KG1 (cell line): ENCODE measurements around the gene MCHR1.
"Not testable (repeated sequence)": the region's sequence is repeated elsewhere in the genome, so short reads cannot be mapped to it uniquely, and the experiment has no call there.

Experiments used
- DNase-seq: peaks from one replicate; lab custom pipeline; 2025; lab: John Stamatoyannopoulos, UW

The MCHR1 gene

DNA sequence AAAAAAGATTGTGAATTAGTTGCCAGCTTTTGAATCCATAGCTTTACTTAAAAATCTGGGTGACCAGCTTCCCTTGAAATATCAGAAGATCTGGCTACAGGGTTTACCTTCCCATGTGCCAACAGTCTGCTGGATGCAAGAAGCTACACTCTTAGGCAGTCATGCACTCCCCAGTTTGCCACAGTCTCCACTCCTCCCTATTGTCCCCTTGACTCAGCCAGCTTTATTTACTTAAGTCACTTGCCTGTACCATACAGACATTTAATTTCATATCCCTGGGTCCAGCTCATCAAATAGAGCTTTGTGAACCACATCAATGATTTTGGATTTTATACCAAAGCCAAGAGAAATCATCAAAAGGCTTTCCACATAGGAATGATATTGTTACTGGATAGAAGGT, 12.2 kb downstream of the MCHR1 start:
- DNase-seq = no peak

DNA sequence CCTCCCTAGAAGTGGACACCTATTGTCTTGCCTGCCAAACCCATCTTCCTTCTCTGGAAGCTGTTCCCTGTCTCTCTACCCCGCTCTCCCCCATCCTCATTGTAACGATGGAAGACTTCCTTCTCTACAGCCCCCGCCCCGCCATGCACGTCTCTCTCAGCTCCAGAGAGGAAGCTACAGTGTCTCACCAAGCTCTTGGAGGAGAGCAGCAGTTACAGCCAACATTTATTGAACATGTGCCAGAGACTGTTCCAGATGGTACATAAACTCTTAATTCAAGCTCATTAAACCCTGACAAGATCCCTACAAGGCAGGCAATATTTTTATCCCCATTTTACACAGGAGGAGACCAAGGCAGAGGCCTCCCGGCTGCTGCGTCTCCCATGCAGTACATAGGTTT, 15.1 kb downstream of the MCHR1 start:
- DNase-seq = no peak

GRCh38 chr22:40701274-40701673, 22.0 kb downstream of the MCHR1 start:
- DNase-seq = no peak

DNA sequence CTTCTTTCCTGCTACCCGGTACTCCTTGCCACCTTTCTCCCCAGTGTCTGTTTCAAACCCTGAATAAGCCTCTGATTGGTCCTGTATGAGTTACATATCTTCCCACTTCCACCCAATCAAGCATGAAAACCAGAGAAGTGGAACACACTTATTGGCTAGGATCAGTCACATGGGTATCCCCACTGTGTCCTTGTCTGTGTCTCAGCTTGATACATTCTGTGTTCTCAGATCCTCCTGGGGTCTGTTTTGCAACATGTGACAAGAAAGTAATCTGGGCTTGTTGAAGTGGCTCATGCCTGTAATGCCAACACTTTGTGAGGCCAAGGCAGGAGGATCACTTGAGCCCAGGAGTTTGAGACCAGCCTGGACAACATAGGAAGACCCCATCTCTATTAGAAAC, 23.9 kb downstream of the MCHR1 start:
- DNase-seq = no peak

GRCh38 chr22:40703736-40704135, 24.5 kb downstream of the MCHR1 start:
- no peak for DNase-seq

DNA sequence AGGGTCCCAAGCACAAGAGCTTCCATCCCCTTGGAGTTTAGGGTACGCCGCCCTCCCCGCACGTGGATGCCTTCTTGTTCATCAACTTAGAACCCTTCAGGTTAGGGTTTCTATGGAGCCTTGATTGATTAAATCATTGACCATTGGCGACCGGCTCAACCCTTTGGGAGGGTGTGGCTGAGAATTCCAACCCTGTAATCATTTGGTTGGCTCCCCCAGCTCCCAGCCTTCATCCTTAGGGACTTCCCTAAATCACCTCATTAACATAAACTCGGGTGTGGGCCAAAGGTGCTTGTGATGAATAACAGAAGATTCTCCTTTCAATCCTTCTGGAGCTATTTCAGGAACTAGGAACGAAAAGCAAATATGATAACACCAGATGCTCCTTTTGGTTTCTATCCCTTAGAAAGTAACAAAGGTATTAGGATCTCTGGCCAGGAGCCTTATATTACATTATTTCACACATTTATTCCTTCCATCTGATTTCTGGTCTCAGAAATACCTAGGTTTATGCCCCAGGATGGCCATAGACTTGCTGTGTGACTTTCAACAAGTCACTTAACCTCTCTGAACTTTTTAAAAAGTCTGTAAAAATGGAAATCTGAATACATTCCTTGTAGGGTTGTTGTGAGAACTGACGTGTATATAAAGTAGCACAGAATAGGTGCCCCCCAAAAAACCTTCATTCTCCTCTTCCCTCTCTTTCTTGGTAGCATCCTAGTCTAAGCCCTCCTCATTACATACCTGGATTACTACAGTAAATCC, 26.8 kb downstream of the MCHR1 start:
- no peak for DNase-seq

DNA sequence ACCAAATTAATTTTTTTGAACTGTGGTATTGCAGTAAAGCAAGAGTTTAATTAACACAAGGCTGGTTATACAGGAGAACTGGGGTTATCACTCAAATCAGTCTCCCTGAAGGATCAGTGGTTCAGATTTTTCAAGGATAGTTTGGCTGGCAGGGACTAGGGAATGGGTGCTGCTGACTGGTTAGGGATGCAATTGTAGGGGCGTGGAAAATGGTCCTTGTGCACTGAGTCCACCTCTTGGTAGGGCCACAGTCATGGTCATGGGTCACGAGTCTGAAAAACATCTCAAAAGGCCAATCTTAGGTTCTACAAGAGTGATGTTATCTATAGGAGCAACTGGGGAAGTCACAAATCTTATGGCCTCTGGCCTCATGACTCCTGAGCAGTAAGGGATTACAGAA, 27.9 kb downstream of the MCHR1 start:
- DNase-seq = no peak

DNA sequence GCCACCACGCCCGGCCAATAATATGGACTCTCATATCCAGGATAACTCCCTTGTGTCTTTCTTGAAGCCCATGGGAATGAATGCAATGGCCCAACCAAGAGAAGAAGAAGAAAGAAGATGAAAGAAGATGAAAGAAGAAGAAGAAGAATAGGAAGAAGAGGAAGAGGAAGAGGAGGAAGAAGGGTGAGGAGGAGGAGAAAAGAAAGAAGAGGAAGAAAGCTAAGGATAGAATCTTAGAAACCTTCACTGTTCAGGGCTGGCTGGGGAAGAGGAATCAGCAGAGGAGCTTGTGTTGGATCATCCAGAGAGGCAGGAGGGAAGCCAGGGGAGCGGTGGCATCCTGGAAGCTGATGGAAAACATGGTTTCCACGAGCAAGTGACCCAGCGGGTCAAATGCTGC, 28.9 kb downstream of the MCHR1 start:
- DNase-seq = no peak

DNA sequence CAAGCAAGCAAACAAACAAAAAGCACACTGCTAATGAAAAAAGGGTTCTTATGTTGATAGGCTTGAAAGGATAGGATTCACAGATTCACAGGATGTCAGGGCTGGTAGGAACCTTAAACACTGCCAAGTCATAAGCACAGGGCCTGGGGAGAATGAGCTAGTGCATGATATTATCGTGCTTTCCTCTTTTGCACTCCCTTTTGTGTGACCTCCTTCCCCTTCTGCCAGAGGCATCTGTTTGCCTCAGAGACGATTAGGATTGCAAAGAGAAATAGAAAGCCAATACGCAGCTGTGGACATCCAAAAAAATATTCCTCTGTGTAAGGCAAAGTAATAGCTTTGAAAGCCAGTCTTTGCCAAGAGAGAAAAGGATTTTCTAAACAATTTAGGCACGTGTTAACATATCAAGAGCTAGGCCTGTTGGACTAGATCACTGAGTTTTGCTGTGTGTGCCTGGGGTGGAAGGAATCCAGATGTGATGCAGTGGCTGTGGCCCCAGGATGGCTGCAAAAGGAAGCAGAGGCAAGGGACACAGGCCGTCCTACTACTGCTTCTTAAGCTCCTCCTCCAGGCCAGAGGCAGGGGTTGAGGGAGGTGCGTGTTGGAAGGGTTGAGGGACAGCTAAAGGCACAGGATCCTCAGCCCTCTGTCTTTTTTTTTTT, 30.6 kb downstream of the MCHR1 start:
- DNase-seq = no peak

GRCh38 chr22:40712311-40712710, 33.0 kb downstream of the MCHR1 start:
- DNase-seq = no peak

DNA sequence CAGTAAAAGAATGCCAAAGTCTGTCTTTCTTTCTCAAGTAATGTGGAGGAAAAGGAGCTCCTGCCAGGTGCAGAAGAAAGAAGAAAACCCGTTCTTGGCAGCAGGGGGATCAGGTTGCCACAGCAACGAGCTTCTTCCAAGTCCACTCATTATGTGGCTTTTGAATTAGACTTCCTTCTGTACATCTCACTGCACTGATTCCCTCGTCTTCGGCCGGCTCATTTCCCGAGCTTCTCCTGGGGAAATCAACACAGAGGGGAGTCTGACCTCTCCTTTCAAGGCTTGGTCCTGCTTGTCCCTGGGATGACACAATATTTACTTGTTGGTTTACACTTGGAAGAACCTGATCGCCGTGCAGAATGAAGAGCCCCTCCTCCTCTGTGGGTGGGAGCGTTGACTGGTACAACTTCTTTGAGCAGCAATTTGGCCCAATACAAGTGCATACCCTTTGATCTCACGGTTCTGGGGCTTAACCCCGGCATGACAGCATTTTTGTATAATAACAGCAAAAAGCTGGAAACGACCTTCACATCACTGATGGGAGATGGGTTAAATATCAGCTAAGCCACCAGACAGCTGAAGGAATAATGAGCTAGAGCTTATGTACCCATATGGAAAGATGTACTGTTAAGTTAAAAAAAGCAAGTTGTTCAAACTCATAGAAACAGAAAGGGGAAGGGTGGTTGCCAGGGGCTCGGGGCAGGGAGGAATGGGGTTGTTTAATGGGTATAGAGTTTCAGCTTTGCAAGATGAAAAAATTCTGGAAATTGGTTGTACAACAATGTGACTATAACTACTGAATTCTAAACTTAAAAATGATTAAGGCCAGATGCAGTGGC, 35.4 kb downstream of the MCHR1 start:
- DNase-seq = no peak

GRCh38 chr22:40716116-40716515, 36.8 kb downstream of the MCHR1 start:
- DNase-seq = no peak

DNA sequence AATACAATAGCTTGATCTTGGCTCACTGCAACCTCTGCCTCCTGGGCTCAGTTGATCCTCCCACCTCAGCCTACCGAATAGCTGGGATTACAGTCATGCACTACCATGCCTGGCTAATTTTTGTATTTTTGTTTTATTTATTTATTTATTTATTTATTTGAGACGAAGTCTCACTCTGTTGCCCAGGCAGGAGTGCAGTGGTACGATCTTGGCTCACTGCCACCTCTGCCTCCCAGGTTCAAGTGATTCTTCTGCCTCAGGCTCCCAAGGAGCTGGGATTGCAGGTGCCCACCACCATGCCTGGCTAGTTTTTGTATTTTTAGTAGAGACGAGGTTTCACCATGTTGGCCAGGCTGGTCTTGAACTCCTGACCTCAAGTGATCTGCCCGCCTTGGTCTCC, 38.4 kb downstream of the MCHR1 start:
- not testable (repeated sequence) for DNase-seq

DNA sequence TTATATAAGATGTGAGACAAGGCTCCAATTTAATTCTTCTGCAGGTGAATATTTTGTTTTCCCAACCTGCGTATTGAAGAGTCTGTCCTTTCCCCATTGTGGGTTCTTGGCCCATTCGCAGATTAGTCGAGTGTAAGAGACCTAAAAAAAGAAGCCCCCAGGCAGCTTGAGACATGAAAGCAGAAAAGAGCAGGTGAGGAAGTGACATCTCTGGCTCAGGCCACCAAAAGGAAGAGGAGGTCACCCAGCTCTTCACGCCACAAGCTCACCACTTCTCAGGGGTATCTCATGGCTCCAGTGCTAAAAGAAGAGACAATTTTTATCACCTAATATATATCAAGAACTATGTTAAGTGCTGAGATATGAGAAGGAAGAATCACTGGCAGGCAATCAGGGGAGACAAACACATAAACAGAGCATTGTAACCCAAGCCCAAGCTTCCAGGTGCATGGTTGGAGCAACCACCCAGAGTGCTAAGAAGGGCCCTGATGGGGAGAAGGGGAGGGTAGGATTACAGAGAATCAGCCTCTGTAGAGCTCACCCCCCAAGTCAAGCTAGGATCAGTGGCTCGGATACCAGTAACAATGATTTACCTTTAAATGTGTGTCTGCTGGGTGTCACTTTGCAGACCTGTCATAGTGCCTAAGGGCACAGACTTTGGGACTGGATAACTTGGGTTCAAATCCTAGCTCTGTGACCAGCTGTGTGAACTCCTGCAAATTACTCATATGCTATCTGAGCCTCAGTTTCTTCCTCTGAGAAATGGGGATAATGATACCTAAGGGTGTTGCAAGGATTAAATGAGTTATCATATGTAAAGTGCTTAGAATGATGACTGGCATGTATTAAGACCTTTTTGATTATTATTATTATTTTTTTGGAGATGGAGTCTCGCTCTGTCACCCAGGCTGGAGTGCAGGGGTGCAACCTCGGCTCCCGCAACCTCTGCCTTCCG, 39.2 kb downstream of the MCHR1 start:
- no peak for DNase-seq

GRCh38 chr22:40719599-40719998, 40.3 kb downstream of the MCHR1 start:
- no peak for DNase-seq

GRCh38 chr22:40720156-40720537, 40.9 kb downstream of the MCHR1 start:
- not testable (repeated sequence) for DNase-seq

DNA sequence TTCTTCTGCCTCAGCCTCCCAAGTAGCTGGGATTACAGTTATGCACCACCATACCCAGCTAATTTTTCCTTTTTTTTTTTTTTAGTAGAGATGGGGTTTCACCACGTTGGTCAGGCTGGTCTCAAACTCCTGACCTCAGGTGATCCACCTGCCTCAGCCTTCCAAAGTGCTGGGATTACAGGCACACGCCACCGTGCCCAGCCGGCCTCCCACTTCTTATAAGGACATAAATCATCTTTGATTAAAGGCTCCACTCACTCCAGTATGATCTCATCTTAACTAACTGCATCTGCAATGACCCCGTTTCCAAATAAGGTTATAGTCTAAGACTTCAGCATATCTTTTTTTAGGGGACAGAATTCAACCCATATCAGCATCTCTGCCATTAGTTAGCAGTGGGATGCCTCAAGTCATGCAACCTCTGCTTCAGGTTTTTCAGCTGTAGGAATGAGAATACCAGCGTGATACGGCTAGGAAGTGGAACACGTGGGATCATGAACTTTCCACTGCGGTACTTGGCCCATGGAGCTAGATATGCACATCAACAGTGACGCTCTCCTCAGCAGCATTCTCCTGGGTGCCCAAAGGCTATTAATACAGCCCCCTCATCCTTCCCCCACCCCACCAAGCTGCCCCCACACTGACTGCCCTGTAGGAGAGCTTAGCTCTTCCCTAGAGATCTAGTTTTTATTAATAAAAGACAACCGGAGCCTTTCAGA, 41.4 kb downstream of the MCHR1 start:
- DNase-seq = no peak

GRCh38 chr22:40721266-40721665, 42.0 kb downstream of the MCHR1 start:
- no peak for DNase-seq

DNA sequence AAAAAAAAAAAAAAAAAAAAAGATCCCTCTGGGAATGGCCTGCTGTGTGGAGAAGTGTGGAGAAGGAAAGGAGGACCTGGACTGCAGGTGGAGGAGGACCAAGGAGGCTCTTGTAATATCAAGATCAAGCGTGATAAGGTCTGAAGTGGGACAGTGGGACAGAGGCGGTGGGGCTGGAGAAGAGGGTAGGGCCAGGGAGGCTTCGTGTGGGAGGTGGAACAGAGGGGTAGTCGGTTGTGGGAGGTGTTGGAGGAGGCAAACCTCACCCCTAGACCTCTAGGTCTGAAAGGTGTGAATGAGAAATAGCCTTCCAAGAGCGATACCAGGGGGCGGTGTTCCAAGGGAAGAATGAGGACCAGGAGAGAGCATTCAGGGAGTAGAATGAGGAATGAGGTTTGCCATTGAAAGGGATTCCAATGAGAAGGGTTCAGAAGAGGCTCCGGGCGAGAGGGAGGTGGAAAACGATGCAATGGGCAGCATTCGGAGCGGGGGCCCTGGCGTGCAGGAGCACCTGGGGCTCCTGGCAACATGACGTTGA, 44.2 kb downstream of the MCHR1 start:
- no peak for DNase-seq

GRCh38 chr22:40726514-40726913, 47.2 kb downstream of the MCHR1 start:
- no peak for DNase-seq
